Stomach (tissue), 4 donors: ENCODE measurements around the gene ARPC1B.
"Not testable (repeated sequence)": the region's sequence is repeated elsewhere in the genome, so short reads cannot be mapped to it uniquely, and the experiment has no call there.

Experiments
- POLR2A ChIP-seq, 4 donors: fragments of 450-650 bp; IDR thresholded peaks; one replicate each; pipeline ENCODE4 v1.6.1; 2016; ENCODE audit warnings: antibody characterized with exemption in 4 of 4, control low read depth in 2 of 4, mild to moderate bottlenecking in 1 of 4, moderate library complexity in 1 of 4
- POLR2AphosphoS5 ChIP-seq, 3 donors: sonication (generic); formaldehyde crosslinking; IDR thresholded peaks; one replicate each; pipeline ENCODE4 v1.6.1; 2016; ENCODE audit warnings: antibody characterized with exemption in 3 of 3
- TF ChIP-seq, protein P1 (sequence below), 7 experiments: fragments of 450-650 bp in 4 of 7; fragments of 200-600 bp in 3 of 7; sonication (generic) in 3 of 7; IDR thresholded peaks; one replicate each; pipeline ENCODE4 v1.5.1; 2016 to 2019; ENCODE audit warnings: antibody characterized with exemption in 7 of 7, control low read depth in 2 of 7, mild to moderate bottlenecking in 1 of 7

DNA sequence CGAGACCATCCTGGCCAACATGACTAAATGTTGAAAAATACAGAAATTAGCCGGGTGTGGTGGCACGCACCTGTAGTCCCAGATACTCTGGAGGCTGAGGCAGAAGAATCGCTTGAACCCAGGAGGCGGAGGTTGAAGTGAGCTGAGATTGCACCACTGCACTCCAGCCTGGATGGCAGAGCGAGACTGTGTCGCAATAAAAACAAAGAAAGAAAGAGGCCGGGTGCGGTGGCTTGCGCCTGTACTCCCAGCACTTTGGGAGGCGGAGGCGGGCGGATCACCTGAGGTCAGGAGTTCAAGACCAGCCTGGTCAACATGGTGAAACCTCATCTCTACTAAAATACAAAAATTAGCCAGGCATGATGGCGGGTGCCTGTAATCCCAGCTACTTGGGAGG, 12.7 kb downstream of the ARPC1B start:
- not testable (repeated sequence) for TF ChIP-seq POLR2A, POLR2AphosphoS5 (IDR thresholded peaks at IDR 0.05)
- TF ChIP-seq, protein P1, sequence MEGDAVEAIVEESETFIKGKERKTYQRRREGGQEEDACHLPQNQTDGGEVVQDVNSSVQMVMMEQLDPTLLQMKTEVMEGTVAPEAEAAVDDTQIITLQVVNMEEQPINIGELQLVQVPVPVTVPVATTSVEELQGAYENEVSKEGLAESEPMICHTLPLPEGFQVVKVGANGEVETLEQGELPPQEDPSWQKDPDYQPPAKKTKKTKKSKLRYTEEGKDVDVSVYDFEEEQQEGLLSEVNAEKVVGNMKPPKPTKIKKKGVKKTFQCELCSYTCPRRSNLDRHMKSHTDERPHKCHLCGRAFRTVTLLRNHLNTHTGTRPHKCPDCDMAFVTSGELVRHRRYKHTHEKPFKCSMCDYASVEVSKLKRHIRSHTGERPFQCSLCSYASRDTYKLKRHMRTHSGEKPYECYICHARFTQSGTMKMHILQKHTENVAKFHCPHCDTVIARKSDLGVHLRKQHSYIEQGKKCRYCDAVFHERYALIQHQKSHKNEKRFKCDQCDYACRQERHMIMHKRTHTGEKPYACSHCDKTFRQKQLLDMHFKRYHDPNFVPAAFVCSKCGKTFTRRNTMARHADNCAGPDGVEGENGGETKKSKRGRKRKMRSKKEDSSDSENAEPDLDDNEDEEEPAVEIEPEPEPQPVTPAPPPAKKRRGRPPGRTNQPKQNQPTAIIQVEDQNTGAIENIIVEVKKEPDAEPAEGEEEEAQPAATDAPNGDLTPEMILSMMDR (IDR thresholded peaks at IDR 0.05) = not testable (repeated sequence)
